RWPE2 (cell line): ENCODE results near the gene SELENOM.

Source experiments
- ATAC-seq: fragments of 200-7000 bp; cut with Tn5 transposase; 3 replicates; pipeline ENCODE4 v1.9.1; 2021; ENCODE audit warnings: low read depth
- DNase-seq: peaks from one replicate; pipeline ENCODE4 v3.0.0-alpha.2; 2020; ENCODE audit warnings: low spot score
- H3K27ac ChIP-seq: fragments of 450-650 bp; 2 replicates; pipeline ENCODE4 v1.5.1; 2017; ENCODE audit warnings: mild to moderate bottlenecking; ENCODE audit not compliant: poor library complexity, severe bottlenecking
- H3K27me3 ChIP-seq: fragments of 250-450 bp; sonication (Bioruptor Pico); 2 replicates; pipeline ENCODE4 v1.5.1; 2021; ENCODE audit warnings: mild to moderate bottlenecking, moderate library complexity; ENCODE audit not compliant: insufficient read depth, poor library complexity, severe bottlenecking
- H3K36me3 ChIP-seq: fragments of 250-450 bp; sonication (Bioruptor Pico); 2 replicates; pipeline ENCODE4 v1.5.1; 2020; ENCODE audit warnings: low read depth, mild to moderate bottlenecking, moderate library complexity
- H3K4me1 ChIP-seq: fragments of 250-450 bp; sonication (Bioruptor Pico); 2 replicates; pipeline ENCODE4 v1.5.1; 2021; ENCODE audit warnings: mild to moderate bottlenecking, moderate library complexity; ENCODE audit not compliant: insufficient read depth, poor library complexity, severe bottlenecking
- H3K4me3 ChIP-seq: fragments of 250-450 bp; sonication (Bioruptor Pico); 2 replicates; pipeline ENCODE4 v1.5.1; 2021; ENCODE audit warnings: mild to moderate bottlenecking, moderate library complexity; ENCODE audit not compliant: severe bottlenecking
- H3K9me3 ChIP-seq: fragments of 250-450 bp; sonication (Bioruptor Pico); 2 replicates; pipeline ENCODE4 v1.5.1; 2021; ENCODE audit warnings: mild to moderate bottlenecking, moderate library complexity; ENCODE audit not compliant: severe bottlenecking
- TF ChIP-seq, protein P1 (sequence below): fragments of 450-650 bp; IDR thresholded peaks from one replicate; pipeline ENCODE4 v1.5.1; 2017; ENCODE audit warnings: mild to moderate bottlenecking, moderate library complexity; ENCODE audit not compliant: poor library complexity, severe bottlenecking

Gene SELENOM

GRCh38 chr22:31103899-31104694 lies 3.3 kb downstream of the SELENOM start:
- DNase-seq (peak; percentile 64), ATAC-seq (no peak)
- Histone ChIP-seq H3K4me3 (no peak overlapping the region), H3K9me3 (no peaks in the 10 kb centered on the region), H3K27ac (no peak overlapping the region), H3K36me3 (peaks cover 36% of the 10 kb centered on the region), H3K4me1 (peaks cover 6% of the 10 kb centered on the region), H3K27me3 (no peaks in the 10 kb centered on the region)
- TF ChIP-seq, protein P1, sequence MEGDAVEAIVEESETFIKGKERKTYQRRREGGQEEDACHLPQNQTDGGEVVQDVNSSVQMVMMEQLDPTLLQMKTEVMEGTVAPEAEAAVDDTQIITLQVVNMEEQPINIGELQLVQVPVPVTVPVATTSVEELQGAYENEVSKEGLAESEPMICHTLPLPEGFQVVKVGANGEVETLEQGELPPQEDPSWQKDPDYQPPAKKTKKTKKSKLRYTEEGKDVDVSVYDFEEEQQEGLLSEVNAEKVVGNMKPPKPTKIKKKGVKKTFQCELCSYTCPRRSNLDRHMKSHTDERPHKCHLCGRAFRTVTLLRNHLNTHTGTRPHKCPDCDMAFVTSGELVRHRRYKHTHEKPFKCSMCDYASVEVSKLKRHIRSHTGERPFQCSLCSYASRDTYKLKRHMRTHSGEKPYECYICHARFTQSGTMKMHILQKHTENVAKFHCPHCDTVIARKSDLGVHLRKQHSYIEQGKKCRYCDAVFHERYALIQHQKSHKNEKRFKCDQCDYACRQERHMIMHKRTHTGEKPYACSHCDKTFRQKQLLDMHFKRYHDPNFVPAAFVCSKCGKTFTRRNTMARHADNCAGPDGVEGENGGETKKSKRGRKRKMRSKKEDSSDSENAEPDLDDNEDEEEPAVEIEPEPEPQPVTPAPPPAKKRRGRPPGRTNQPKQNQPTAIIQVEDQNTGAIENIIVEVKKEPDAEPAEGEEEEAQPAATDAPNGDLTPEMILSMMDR = no peak

DNA sequence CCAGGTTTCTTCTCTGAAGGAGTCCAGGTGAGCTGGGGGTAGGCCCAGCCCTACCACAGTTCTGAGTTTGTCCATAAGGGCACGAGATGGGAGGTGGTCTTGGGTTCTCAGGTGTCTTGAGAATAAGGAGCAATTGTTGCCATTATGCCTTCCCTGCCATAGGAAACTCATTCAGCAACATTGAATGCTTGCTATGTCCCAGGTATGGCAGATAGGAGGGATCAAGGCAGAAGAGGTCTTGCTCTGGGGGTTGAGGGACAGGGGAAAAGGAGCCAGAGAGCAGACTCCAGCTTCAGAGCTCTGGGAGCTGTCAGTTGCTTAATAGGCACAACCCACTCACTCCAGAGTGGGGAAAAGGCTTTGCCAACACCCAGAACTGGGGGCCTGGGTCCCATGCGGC lies 4.3 kb downstream of the SELENOM start:
- TF ChIP-seq, protein P1 = no peak
- DNase-seq = no peak
- no peaks in the 10 kb centered on the region for H3K9me3 ChIP-seq
- ATAC-seq = no peak
- no peak overlapping the region for H3K4me3 ChIP-seq
- peaks cover 44% of the 10 kb centered on the region for H3K36me3 ChIP-seq
- no peaks in the 10 kb centered on the region for H3K27me3 ChIP-seq
- no peak overlapping the region for H3K27ac ChIP-seq
- H3K4me1 ChIP-seq = peaks cover 3% of the 10 kb centered on the region

DNA sequence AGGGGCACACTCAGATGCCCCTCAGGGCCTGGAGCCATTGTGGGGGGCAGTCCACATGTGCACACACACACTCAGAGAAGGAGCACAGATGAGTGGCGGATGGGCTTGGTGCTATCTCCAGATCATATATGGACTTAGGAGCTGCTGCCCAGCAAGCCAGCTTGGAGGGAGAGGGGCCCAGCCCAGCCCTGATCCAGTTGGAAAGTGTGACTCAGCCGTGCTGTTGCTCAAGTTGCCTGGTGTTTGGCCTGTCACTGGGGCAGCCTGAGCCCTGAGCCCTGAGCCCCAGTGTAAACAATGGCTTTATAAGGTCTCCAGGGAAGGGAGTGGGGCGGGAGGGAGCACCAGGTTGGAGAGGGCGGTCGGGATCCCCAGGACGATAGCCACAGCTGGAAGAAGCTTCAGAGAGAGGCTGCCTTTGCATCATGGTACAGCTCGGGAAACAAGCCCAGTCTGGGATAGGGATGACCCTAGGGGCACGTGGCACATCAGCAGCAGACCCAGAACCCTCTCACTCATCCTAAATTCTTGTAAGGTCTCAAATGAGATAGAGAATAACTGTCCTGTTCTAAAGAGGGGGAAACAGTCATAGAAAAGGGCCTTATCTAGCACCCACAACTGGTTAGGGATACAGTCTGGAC lies 4.8 kb downstream of the SELENOM start:
- no peaks in the 10 kb centered on the region for H3K9me3 ChIP-seq
- peak; percentile 73 for DNase-seq
- TF ChIP-seq, protein P1 = no peak

DNA sequence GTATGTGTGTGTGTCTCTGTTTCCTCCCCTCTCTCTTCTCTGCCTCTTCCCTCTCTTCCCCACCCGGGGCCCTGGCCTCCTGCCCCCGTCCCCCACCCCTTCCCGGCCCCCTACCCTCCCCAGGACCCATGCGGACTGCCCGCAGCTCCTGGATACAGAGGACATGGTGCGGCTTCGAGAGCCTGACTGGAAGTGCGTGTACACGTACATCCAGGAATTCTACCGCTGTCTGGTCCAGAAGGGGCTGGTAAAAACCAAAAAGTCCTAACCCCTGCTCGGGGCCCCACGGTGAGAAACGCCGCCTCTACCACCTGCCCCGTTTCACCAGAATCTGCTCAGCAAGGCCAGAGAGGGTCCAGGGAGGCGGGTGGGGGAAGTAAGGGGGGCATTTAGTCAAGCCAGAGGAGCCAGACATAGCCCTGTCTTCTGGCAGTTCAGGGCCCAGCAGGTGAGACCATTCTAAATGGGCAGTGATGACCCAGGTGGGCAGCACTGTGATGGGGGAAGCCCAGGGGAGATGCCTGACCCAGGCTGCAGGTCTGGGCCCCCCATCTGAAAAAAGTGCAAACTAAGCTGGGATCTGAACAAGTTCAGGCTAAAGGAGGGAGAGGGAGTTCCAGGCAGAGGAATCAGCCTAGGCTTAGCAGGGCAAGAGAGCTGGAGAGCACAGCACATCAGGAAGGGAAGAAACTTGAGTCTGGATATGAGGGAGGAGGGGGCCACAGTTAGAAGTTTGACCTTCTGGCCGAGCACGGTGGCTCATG lies 6.4 kb downstream of the SELENOM start:
- DNase-seq (no peak), ATAC-seq (no peak)
- Histone ChIP-seq H3K4me3 (no peak overlapping the region), H3K36me3 (peaks cover 66% of the 10 kb centered on the region), H3K27me3 (no peaks in the 10 kb centered on the region), H3K4me1 (no peaks in the 10 kb centered on the region), H3K9me3 (no peaks in the 10 kb centered on the region), H3K27ac (no peak overlapping the region)
- TF ChIP-seq, protein P1 = no peak

More for the DNA sequence above, 4.8 kb downstream of the SELENOM start:
- no peaks in the 10 kb centered on the region for H3K27me3 ChIP-seq
- peaks cover 50% of the 10 kb centered on the region for H3K36me3 ChIP-seq
- H3K4me3 ChIP-seq = no peak overlapping the region
- H3K27ac ChIP-seq = no peak overlapping the region
- ATAC-seq = peak; percentile 64
- no peaks in the 10 kb centered on the region for H3K4me1 ChIP-seq
